Measurements from ENCODE around the gene GDF7.
A peak's percentile ranks its signal among the peaks of the same experiment; 100 is the strongest.
"Not testable (repeated sequence)": the region's sequence is repeated elsewhere in the genome, so short reads cannot be mapped to it uniquely, and the experiment has no call there.

Gene GDF7

GRCh38 chr2:20696366-20696765 lies 29.4 kb downstream of the GDF7 start:
- peaks cover 6% of the 10 kb centered on the region for H3K36me3 ChIP-seq (ENCODE audit: control insufficient read depth, insufficient read depth, low read length, severe bottlenecking)
- no peaks in the 10 kb centered on the region for H3K9me3 ChIP-seq (ENCODE audit: control insufficient read depth, low read length)
- no peak overlapping the region for H3K4me3 ChIP-seq (ENCODE audit: low read length)
- no peak overlapping the region for H3K9ac ChIP-seq (ENCODE audit: low read length)
- H3K4me1 ChIP-seq (ENCODE audit: control insufficient read depth, insufficient read depth, low read length) = no peaks in the 10 kb centered on the region
- no peaks in the 10 kb centered on the region for H3K27me3 ChIP-seq (replicated peaks; ENCODE audit: control insufficient read depth, insufficient read depth, low read length)
- DNase-seq (ENCODE audit: low read depth) = no peak

GRCh38 chr2:20697322-20697934 lies 30.5 kb downstream of the GDF7 start:
- Histone ChIP-seq H3K27me3 (replicated peaks; ENCODE audit: control insufficient read depth, insufficient read depth, low read length) (no peaks in the 10 kb centered on the region), H3K9me3 (ENCODE audit: control insufficient read depth, low read length) (no peaks in the 10 kb centered on the region), H3K4me1 (ENCODE audit: control insufficient read depth, insufficient read depth, low read length) (peaks cover 2% of the 10 kb centered on the region), H3K36me3 (ENCODE audit: control insufficient read depth, insufficient read depth, low read length, severe bottlenecking) (peaks cover 4% of the 10 kb centered on the region), H3K9ac (ENCODE audit: low read length) (no peak overlapping the region), H3K4me3 (ENCODE audit: low read length) (no peak overlapping the region)
- no peak for DNase-seq (ENCODE audit: low read depth)

- Histone ChIP-seq H3K36me3 (ENCODE audit: control insufficient read depth, insufficient read depth, low read length, severe bottlenecking) (no peaks in the 10 kb centered on the region), H3K27me3 (replicated peaks; ENCODE audit: control insufficient read depth, insufficient read depth, low read length) (no peaks in the 10 kb centered on the region), H3K4me3 (ENCODE audit: low read length) (no peak overlapping the region), H3K9ac (ENCODE audit: low read length) (no peak overlapping the region), H3K4me1 (ENCODE audit: control insufficient read depth, insufficient read depth, low read length) (peaks cover 2% of the 10 kb centered on the region), H3K9me3 (ENCODE audit: control insufficient read depth, low read length) (no peaks in the 10 kb centered on the region)
- peak; percentile 2 for DNase-seq (ENCODE audit: low read depth)
Observed at GRCh38 chr2:20698916-20699613, 32.1 kb downstream of the GDF7 start.

GRCh38 chr2:20702563-20702962 lies 35.6 kb downstream of the GDF7 start:
- Histone ChIP-seq H3K9ac (ENCODE audit: low read length) (no peak overlapping the region), H3K36me3 (ENCODE audit: control insufficient read depth, insufficient read depth, low read length, severe bottlenecking) (no peaks in the 10 kb centered on the region), H3K9me3 (ENCODE audit: control insufficient read depth, low read length) (no peaks in the 10 kb centered on the region), H3K27me3 (replicated peaks; ENCODE audit: control insufficient read depth, insufficient read depth, low read length) (no peaks in the 10 kb centered on the region), H3K4me3 (ENCODE audit: low read length) (no peak overlapping the region), H3K4me1 (ENCODE audit: control insufficient read depth, insufficient read depth, low read length) (peaks cover 2% of the 10 kb centered on the region)
- peak; percentile 36 for DNase-seq (ENCODE audit: low read depth)

- H3K9me3 ChIP-seq (ENCODE audit: control insufficient read depth, low read length) = no peaks in the 10 kb centered on the region
Observed at GRCh38 chr2:20704886-20705285, 37.9 kb downstream of the GDF7 start.

GRCh38 chr2:20706217-20706616 lies 39.3 kb downstream of the GDF7 start:
- Histone ChIP-seq H3K27me3 (replicated peaks; ENCODE audit: control insufficient read depth, insufficient read depth, low read length) (no peaks in the 10 kb centered on the region), H3K9ac (ENCODE audit: low read length) (no peak overlapping the region), H3K36me3 (ENCODE audit: control insufficient read depth, insufficient read depth, low read length, severe bottlenecking) (no peaks in the 10 kb centered on the region), H3K4me1 (ENCODE audit: control insufficient read depth, insufficient read depth, low read length) (peaks cover 2% of the 10 kb centered on the region), H3K9me3 (ENCODE audit: control insufficient read depth, low read length) (no peaks in the 10 kb centered on the region), H3K4me3 (ENCODE audit: low read length) (no peak overlapping the region)
- DNase-seq (ENCODE audit: low read depth) = no peak

More at GRCh38 chr2:20704886-20705285, 37.9 kb downstream of the GDF7 start:
- no peak overlapping the region for H3K9ac ChIP-seq (ENCODE audit: low read length)
- peaks cover 2% of the 10 kb centered on the region for H3K4me1 ChIP-seq (ENCODE audit: control insufficient read depth, insufficient read depth, low read length)
- no peaks in the 10 kb centered on the region for H3K36me3 ChIP-seq (ENCODE audit: control insufficient read depth, insufficient read depth, low read length, severe bottlenecking)
- H3K4me3 ChIP-seq (ENCODE audit: low read length) = no peak overlapping the region
- no peaks in the 10 kb centered on the region for H3K27me3 ChIP-seq (replicated peaks; ENCODE audit: control insufficient read depth, insufficient read depth, low read length)
- no peak for DNase-seq (ENCODE audit: low read depth)

- no peak overlapping the region for H3K9ac ChIP-seq (ENCODE audit: low read length)
- H3K9me3 ChIP-seq (ENCODE audit: control insufficient read depth, low read length) = no peaks in the 10 kb centered on the region
- no peaks in the 10 kb centered on the region for H3K27me3 ChIP-seq (replicated peaks; ENCODE audit: control insufficient read depth, insufficient read depth, low read length)
- no peak for DNase-seq (ENCODE audit: low read depth)
- H3K36me3 ChIP-seq (ENCODE audit: control insufficient read depth, insufficient read depth, low read length, severe bottlenecking) = no peaks in the 10 kb centered on the region
- H3K4me1 ChIP-seq (ENCODE audit: control insufficient read depth, insufficient read depth, low read length) = peaks cover 2% of the 10 kb centered on the region
- no peak overlapping the region for H3K4me3 ChIP-seq (ENCODE audit: low read length)
Observed at GRCh38 chr2:20706786-20707185, 39.8 kb downstream of the GDF7 start.

GRCh38 chr2:20707601-20708000 lies 40.7 kb downstream of the GDF7 start:
- Histone ChIP-seq H3K36me3 (ENCODE audit: control insufficient read depth, insufficient read depth, low read length, severe bottlenecking) (no peaks in the 10 kb centered on the region), H3K27me3 (replicated peaks; ENCODE audit: control insufficient read depth, insufficient read depth, low read length) (no peaks in the 10 kb centered on the region), H3K4me3 (ENCODE audit: low read length) (no peak overlapping the region), H3K9ac (ENCODE audit: low read length) (no peak overlapping the region), H3K4me1 (ENCODE audit: control insufficient read depth, insufficient read depth, low read length) (no peaks in the 10 kb centered on the region), H3K9me3 (ENCODE audit: control insufficient read depth, low read length) (no peaks in the 10 kb centered on the region)
- DNase-seq (ENCODE audit: low read depth) = no peak

- H3K4me3 ChIP-seq (ENCODE audit: low read length); H3K27me3 ChIP-seq (replicated peaks; ENCODE audit: control insufficient read depth, insufficient read depth, low read length); H3K4me1 ChIP-seq (ENCODE audit: control insufficient read depth, insufficient read depth, low read length); DNase-seq (ENCODE audit: low read depth); H3K36me3 ChIP-seq (ENCODE audit: control insufficient read depth, insufficient read depth, low read length, severe bottlenecking); H3K9ac ChIP-seq (ENCODE audit: low read length); H3K9me3 ChIP-seq (ENCODE audit: control insufficient read depth, low read length): not testable (repeated sequence)
Observed at GRCh38 chr2:20711641-20712040, 44.7 kb downstream of the GDF7 start.

- H3K36me3 ChIP-seq (ENCODE audit: control insufficient read depth, insufficient read depth, low read length, severe bottlenecking); DNase-seq (ENCODE audit: low read depth); H3K9ac ChIP-seq (ENCODE audit: low read length); H3K4me3 ChIP-seq (ENCODE audit: low read length); H3K27me3 ChIP-seq (replicated peaks; ENCODE audit: control insufficient read depth, insufficient read depth, low read length); H3K4me1 ChIP-seq (ENCODE audit: control insufficient read depth, insufficient read depth, low read length); H3K9me3 ChIP-seq (ENCODE audit: control insufficient read depth, low read length): not testable (repeated sequence)
Observed at GRCh38 chr2:20713585-20713984, 46.6 kb downstream of the GDF7 start.

- H3K4me3 ChIP-seq (ENCODE audit: low read length); DNase-seq (ENCODE audit: low read depth); H3K9ac ChIP-seq (ENCODE audit: low read length); H3K4me1 ChIP-seq (ENCODE audit: control insufficient read depth, insufficient read depth, low read length); H3K9me3 ChIP-seq (ENCODE audit: control insufficient read depth, low read length); H3K27me3 ChIP-seq (replicated peaks; ENCODE audit: control insufficient read depth, insufficient read depth, low read length); H3K36me3 ChIP-seq (ENCODE audit: control insufficient read depth, insufficient read depth, low read length, severe bottlenecking): not testable (repeated sequence)
Observed at GRCh38 chr2:20714412-20714811, 47.5 kb downstream of the GDF7 start.

GRCh38 chr2:20716164-20716563 lies 49.2 kb downstream of the GDF7 start:
- not testable (repeated sequence) for DNase-seq (ENCODE audit: low read depth); H3K9me3 ChIP-seq (ENCODE audit: control insufficient read depth, low read length); H3K4me3 ChIP-seq (ENCODE audit: low read length); H3K36me3 ChIP-seq (ENCODE audit: control insufficient read depth, insufficient read depth, low read length, severe bottlenecking); H3K4me1 ChIP-seq (ENCODE audit: control insufficient read depth, insufficient read depth, low read length); H3K9ac ChIP-seq (ENCODE audit: low read length); H3K27me3 ChIP-seq (replicated peaks; ENCODE audit: control insufficient read depth, insufficient read depth, low read length)

Data from adipocyte (in vitro differentiated cells).